Osteocyte (in vitro differentiated cells): ENCODE results near the gene PGA3. TPM values are rescaled to one million over a fixed set of nuclear protein-coding genes. Genes with fewer than 3 reads are reported as not detected.
A peak's percentile ranks its signal among the peaks of the same experiment; 100 is the strongest.

Experiments
- DNase-seq: peaks from one replicate; pipeline ENCODE4 v3.0.0; 2021; ENCODE audit warnings: mixed read lengths; ENCODE audit not compliant: unreplicated experiment; ENCODE audit errors: extremely low spot score
- H3K27ac Mint-ChIP-seq: one replicate; pipeline ENCODE4 v1.8.0; 2021; ENCODE audit warnings: mild to moderate bottlenecking, mixed read lengths; ENCODE audit not compliant: unreplicated experiment
- H3K27me3 Mint-ChIP-seq: one replicate; pipeline ENCODE4 v1.8.0; 2021; ENCODE audit warnings: mixed read lengths; ENCODE audit not compliant: unreplicated experiment
- H3K36me3 Mint-ChIP-seq: one replicate; pipeline ENCODE4 v1.8.0; 2021; ENCODE audit warnings: mixed read lengths; ENCODE audit not compliant: unreplicated experiment
- H3K4me1 Mint-ChIP-seq: one replicate; pipeline ENCODE4 v1.8.0; 2021; ENCODE audit warnings: mixed read lengths; ENCODE audit not compliant: unreplicated experiment
- H3K4me3 Mint-ChIP-seq: one replicate; pipeline ENCODE4 v1.8.0; 2021; ENCODE audit warnings: mild to moderate bottlenecking, moderate library complexity, mixed read lengths; ENCODE audit not compliant: unreplicated experiment
- H3K9me3 Mint-ChIP-seq: one replicate; pipeline ENCODE4 v1.8.0; 2021; ENCODE audit warnings: mixed read lengths; ENCODE audit not compliant: unreplicated experiment
- CTCF ChIP-seq: fragments of 200-600 bp; sonication (generic); IDR thresholded peaks from 2 replicates; pipeline ENCODE4 v1.5.0; 2021; ENCODE audit warnings: antibody characterized with exemption, mild to moderate bottlenecking, moderate library complexity
- total RNA-seq: library from RNA; stranded (reverse); gene quantifications from 2 replicates; pipeline ENCODE4 v1.2.1, GENCODE V29; 2021

The PGA3 gene
- total RNA-seq, 1 donor from 2014 or later, result not detected

- no peak for TF ChIP-seq CTCF
- Mint-ChIP-seq H3K4me1 (peaks cover 42% of the 10 kb centered on the region), H3K4me3 (no peak overlapping the region), H3K27ac (no peak overlapping the region), H3K27me3 (no peaks in the 10 kb centered on the region), H3K36me3 (peaks cover 29% of the 10 kb centered on the region), H3K9me3 (peaks cover 17% of the 10 kb centered on the region)
- DNase-seq, result no peak
Measured at GRCh38 chr11:61157743-61158142, 45.6 kb upstream of the PGA3 start.

- peaks cover 31% of the 10 kb centered on the region for H3K4me1 Mint-ChIP-seq
- H3K27ac Mint-ChIP-seq, result peak overlapping the region; percentile 56
- H3K36me3 Mint-ChIP-seq, result peaks cover 29% of the 10 kb centered on the region
- no peaks in the 10 kb centered on the region for H3K27me3 Mint-ChIP-seq
- H3K9me3 Mint-ChIP-seq, result peaks cover 17% of the 10 kb centered on the region
- H3K4me3 Mint-ChIP-seq, result no peak overlapping the region
- no peak for TF ChIP-seq CTCF
- no peak for DNase-seq
Measured at GRCh38 chr11:61158691-61159381, 44.5 kb upstream of the PGA3 start.

DNA sequence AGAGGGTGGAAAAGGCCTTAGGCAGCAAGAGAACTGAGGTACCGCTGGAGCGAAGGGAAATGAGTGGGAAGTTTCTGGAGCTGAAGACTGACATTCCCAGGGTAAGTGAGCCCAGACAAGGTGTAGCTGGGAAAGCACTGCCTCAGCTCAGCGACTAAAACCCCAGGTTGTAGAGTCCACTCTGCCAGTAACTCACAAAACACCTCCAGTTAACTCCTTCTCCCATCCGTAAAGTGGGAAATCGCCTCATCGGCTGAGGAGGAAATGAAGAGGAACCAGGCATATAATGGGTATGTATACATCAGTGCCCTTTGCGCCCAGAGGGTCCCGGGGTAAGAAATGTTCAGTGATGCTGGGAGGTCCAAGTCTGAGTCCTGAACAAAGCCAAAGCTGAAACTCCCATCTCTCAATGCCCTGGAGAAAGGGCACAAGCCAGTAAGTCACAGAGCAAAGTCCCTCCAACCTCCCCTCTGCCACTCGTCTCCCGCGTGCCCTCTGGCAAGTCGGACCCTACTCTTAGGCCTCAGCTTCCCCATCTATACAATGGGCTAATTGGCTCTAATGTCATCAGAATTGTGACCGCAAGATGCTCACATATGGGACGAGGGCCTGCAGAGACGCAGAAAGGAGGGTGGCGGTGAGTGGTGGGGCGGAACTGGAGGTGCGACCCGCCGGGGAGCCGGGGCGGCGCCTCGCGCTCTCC, 42.7 kb upstream of the PGA3 start:
- Mint-ChIP-seq H3K4me1 (peaks cover 25% of the 10 kb centered on the region), H3K27ac (peak overlapping the region; percentile 91), H3K4me3 (peak overlapping the region; percentile 83), H3K36me3 (peaks cover 11% of the 10 kb centered on the region), H3K27me3 (peaks cover 7% of the 10 kb centered on the region), H3K9me3 (peaks cover 8% of the 10 kb centered on the region)
- no peak for DNase-seq
- no peak for TF ChIP-seq CTCF

DNA sequence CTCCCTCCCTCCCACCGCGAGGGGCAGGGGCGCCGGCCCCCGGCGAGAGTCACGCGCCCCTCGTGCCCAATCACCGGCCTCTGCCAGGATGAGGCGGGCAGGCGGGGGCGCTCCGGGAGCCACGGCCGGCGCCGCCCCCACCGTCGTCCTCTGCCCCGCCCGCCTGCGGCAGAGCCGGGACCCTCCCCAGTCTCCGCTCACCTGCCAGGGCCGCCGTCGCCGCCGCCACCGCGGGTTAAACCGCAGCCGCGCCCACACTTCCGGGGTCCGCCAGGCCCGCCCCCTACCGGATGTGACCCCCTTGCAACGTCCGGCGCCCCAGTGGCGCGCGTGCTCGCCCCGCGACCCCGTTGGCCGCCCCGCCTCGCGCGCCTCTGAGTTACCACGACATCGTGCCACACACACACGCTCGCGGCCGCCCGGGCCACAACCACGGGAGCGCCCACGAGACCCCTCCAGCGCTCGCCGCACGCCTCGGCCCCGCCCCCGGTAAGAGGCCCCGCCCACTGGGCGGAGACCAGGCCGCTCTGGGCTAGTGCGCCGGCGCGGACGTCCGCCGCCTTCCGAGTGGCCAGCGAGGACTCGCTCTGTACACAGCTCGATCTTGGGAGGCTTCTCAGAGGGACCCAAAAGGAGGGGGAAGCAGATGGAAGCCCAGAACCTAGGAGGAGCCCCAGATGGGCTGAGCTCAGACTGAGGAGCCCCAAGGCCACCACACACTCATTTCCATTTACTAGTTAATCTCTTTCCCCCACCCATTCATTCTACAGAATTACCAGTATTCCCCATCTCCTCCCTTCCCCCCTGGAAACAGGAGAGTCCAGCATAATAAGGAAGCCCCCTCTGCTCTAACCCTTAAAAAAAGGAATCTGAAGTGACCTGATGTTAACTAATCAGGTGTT, 41.9 kb upstream of the PGA3 start, which contains the start of gene VPS37C:
Gene VPS37C (minus strand): TSS at position 237 of the 902 bp plus-strand sequence. CDS start 22,597 bp downstream, outside the sequence.
- peak within 1 kb of the TSS; percentile 88 for H3K4me3 Mint-ChIP-seq
- peaks cover 25% of the 10 kb centered on the region for H3K4me1 Mint-ChIP-seq
- peak; percentile 37 for TF ChIP-seq CTCF
- peaks cover 5% of the 10 kb centered on the region for H3K9me3 Mint-ChIP-seq
- peaks cover 7% of the 10 kb centered on the region for H3K36me3 Mint-ChIP-seq
- peaks cover 7% of the 10 kb centered on the region for H3K27me3 Mint-ChIP-seq
- H3K27ac Mint-ChIP-seq, result peak within 1 kb of the TSS; percentile 91
- peak; percentile 98 for DNase-seq
